HEK293 (cell line): ENCODE results near the gene MAN1B1.
"Not testable (repeated sequence)": the region's sequence is repeated elsewhere in the genome, so short reads cannot be mapped to it uniquely, and the experiment has no call there.

Experiments
- CTCF ChIP-seq: fragments of 450-650 bp; formaldehyde crosslinking; IDR thresholded peaks from 2 replicates; pipeline ENCODE4 v1.5.1; 2016; ENCODE audit warnings: missing biosample characterization, missing genetic modification characterization
- PBX3 ChIP-seq: sonication (generic); formaldehyde crosslinking; IDR thresholded peaks from 2 replicates; pipeline ENCODE4 v1.8.1; 2022; ENCODE audit warnings: mild to moderate bottlenecking, moderate library complexity, missing genetic modification reagents
- ZNF391 ChIP-seq: fragments of 450-650 bp; formaldehyde crosslinking; IDR thresholded peaks from 2 replicates; pipeline ENCODE4 v1.5.1; 2016; ENCODE audit warnings: low read depth, missing biosample characterization, missing genetic modification characterization, borderline replicate concordance
- ZNF416 ChIP-seq: fragments of 450-650 bp; formaldehyde crosslinking; IDR thresholded peaks from 2 replicates; pipeline ENCODE4 v1.5.1; 2016; ENCODE audit warnings: missing biosample characterization, missing genetic modification characterization
- ZSCAN23 ChIP-seq: fragments of 450-650 bp; formaldehyde crosslinking; IDR thresholded peaks from 2 replicates; pipeline ENCODE4 v1.5.1; 2016; ENCODE audit warnings: missing biosample characterization, missing genetic modification characterization

GRCh38 chr9:137135154-137135553 is 48.4 kb downstream of the MAN1B1 start:
- not testable (repeated sequence) for TF ChIP-seq ZNF391 (tag by site-specific recombination); CTCF (tag by site-specific recombination); ZNF416 (tag by site-specific recombination); PBX3 (CRISPR knock-in tag); ZSCAN23
